Ishikawa (cell line): ENCODE data around the gene SLC23A2.

Experiments used
- RAD21 ChIP-seq: IDR thresholded peaks from 2 replicates; pipeline ENCODE4 v1.6.1; 2012; ENCODE audit warnings: low read depth
- TEAD4 ChIP-seq: IDR thresholded peaks from 2 replicates; pipeline ENCODE4 v1.6.1; 2012
- YY1 ChIP-seq: IDR thresholded peaks from 2 replicates; pipeline ENCODE4 v1.6.1; 2012; ENCODE audit warnings: low read depth

DNA sequence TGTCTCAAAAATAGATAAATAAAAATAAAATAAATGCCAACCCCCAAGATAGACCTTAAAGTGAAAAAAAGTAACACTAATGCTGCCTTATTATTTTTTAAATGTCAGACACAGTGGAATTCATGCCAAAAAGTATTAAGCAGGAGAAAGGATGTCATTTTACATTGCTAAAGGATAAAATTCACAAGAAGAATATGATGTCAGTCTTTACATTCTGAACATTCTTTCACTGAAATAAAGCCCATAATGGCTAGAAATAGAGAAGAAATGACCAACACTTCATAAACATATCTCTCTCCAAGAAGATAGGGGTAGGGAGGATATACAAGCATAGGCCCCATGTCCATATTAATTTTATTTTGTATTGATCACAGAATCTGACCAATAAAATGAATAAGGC, 47.4 kb downstream of the SLC23A2 start:
- no peak for TF ChIP-seq TEAD4
- TF ChIP-seq RAD21: no peak
- TF ChIP-seq YY1: no peak
